HG03066 (cell line): ENCODE results near the gene AATK.

ENCODE experiments used
- ATAC-seq: cut with Tn5 transposase; IDR thresholded peaks from one replicate; pipeline ENCODE4 v1.9.1; 2021; ENCODE audit warnings: low read depth; ENCODE audit not compliant: unreplicated experiment

Gene AATK

GRCh38 chr17:81131486-81132196 lies 34.4 kb downstream of the AATK start:
- no peak for ATAC-seq

GRCh38 chr17:81130385-81131361 lies 35.3 kb downstream of the AATK start:
- no peak for ATAC-seq

DNA sequence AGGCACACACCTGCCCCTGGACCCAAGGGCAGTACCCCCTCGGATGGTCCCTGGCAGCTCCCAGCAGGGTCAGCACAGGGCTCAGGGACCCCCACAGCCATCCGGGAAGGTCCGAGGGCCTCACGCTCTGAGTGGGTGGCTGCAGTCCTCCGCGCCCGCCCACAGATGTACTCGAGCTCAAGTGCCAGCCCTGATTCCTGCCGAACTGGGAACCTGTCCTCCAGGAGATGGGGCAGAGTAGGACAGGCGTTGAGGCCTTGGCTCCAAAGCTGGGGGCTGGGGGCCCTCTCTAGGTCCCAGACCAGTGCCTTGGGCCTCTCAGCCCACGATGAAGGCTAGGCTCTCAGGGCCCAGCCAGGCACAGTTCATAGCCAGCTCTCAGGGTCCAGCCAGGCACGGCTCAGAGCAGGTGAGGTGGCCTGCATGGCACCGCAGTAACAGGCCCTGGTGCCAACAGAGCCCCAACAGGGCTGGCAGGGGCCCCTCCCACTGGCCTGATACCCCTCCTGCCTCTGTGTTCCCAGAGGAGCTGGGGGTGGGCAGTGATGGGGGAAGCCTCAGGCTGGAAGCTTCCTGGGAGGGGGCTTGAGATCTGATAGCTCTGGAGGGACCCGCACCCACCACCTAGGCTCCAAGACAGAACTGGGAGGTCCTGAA lies 36.2 kb downstream of the AATK start:
- ATAC-seq: no peak

- no peak for ATAC-seq
Observed at GRCh38 chr17:81129289-81129688, 36.7 kb downstream of the AATK start.

- no peak for ATAC-seq
Observed at GRCh38 chr17:81128774-81129173, 37.2 kb downstream of the AATK start.

DNA sequence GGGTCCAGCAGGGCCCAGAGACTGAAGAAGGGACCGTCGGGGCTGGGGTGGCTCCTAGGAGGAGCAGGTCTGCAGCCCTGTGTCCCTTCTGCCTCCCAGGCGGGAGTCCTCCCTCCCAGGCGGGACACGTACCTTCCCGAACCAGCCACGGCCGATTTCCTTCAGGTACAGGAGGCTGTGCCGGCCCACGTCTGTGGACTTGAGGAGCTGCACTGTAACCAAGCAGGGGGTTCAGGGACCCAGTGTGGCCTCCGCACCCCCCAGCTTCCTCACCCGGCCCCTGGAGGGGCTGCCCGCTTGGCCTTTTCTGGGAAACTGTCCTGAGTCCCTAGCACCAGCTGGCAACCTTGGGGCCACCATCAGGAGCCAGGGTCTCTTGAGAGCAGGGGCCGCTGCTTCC lies 37.7 kb downstream of the AATK start:
- no peak for ATAC-seq

- no peak for ATAC-seq
Observed at GRCh38 chr17:81127526-81128177, 38.4 kb downstream of the AATK start.

GRCh38 chr17:81127133-81127455 lies 38.9 kb downstream of the AATK start:
- no peak for ATAC-seq

DNA sequence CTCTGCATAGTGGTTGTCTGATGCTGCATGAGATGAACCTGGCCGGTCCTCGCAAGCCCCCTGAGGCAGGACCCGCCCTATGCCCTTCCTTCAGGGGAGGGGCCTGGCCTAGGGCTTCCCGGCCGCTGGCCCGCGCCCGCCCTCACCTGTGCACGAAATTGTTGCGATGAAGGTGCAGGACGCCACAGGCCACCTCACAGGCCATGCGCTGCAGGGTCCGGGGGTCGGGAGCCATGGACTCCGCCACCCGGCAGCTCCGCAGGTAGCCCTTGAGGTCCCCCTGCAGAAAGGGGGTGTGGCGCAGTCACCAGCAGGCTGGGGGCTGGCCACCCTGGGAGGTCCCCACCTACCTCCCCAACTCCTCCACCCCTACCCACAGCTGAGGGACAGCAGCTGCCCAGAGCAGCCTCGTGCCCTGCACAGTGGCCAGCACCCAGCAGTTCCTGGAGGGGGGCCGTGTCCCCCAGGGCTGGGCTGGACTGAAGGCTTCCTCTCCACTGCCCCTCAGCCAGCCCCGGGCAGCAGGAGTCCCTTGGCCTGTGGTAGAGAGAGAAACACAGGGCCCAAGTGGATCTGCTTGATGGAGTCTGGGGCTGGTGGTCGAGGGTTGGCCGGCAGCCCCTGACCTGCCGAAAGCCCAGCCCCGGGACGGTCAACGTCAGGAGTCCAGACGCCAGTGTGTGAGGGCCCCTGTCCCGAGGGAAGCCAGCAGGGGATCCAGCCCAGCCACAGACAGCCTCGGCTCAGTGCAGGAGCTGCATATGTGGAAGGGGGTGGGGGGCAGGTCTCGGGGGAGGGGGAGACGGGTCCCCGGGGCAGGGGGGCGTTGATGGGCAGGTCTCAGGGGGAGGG lies 39.5 kb downstream of the AATK start:
- ATAC-seq: no peak

GRCh38 chr17:81125573-81126081 lies 40.4 kb downstream of the AATK start:
- no peak for ATAC-seq

- ATAC-seq: no peak
Observed at GRCh38 chr17:81124377-81124776, 41.6 kb downstream of the AATK start.

DNA sequence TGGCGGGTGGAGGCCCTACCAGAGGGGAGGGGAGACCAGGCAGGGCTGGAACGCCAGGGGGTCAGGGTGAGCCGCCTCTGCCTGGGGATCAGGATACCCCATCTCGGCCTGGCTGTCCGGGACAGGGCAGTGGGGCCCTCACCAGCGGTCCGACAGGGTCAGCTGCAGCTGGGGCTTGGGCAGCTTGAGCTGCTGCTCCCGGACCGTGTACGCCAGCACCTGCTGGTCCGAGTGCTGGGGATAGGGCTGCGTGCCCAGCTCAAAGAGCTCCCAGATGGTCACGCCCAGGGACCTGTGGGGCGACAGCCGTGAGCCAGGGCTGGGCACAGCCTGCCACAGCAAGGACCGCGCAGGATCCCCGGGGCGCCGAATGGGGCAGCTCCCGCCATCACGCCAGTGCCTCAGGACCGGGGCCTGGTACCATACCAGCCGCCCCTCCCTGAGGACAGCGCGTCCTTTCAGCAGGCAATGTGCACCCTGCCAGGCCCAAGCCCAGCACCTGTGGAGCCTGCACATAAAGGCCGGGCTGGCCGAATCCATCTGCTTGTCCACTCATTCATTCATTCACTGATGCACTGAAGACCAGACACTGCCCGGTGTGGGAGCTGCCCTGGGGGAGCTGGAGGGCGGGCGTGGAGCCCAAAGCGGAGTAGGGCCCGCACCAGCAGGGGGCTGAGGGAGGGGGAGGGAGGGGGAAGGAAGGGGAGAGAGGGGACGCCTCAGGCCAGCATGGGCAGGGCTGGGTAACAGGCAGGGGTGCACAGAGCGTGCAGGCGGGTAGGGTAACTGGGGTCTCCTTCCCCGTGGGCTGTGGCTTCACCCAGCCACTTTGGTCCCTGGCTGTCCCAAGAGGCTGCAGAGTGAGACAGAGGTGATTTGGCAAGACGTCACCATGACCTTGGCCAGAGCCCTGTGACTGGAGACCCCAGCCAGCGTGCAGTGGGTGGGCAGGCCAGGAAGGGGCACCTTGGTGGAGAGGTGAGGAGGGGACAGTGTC lies 42.7 kb downstream of the AATK start:
- no peak for ATAC-seq

DNA sequence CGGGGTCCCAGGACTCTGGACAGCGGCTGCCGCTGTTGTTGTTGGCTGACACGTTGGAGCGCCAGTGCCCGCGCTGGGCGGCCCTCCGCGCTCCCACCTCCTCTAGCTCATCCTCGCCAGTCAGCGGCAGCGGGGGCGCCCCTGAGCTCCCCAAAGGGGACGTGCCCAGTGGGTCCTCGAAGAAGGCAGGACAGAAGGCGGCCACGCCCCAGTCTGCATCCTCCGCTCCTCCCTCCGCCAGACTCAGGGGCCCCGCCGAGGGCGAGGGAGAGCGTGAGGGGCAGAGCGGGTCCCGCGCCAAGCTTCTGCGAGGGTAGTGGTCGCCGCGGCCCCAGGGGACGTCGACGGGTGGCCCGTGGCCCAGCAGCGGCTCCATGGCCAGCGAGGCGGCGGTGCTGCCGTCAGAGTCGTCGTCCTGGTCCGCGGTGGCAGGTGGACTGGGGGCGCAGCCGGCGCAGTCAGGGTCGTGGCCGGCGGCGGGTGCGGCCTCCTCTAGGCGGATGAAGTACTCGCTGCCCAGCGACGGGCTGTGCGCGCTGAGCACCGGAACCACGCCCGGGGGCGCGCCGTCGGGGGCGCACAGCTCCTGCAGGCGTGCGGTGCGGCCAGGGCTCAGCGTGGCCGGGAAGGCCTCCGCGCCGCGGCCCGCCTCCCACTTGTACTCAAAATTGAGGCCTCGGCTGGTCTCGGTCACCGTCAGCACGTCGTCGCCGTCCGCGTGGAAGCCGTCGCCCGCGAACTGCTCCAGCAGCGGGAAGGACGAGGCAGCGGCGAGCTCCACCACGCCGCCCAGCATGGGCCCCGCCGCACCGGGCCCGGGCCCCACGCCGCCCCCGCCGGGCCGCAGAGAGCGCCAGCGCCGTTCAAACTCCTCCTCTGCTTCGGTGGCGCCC lies 43.9 kb downstream of the AATK start:
- ATAC-seq: no peak

GRCh38 chr17:81120695-81121621 lies 45.1 kb downstream of the AATK start:
- no peak for ATAC-seq

- ATAC-seq: no peak
Observed at GRCh38 chr17:81120149-81120484, 45.9 kb downstream of the AATK start.

- no peak for ATAC-seq
Observed at GRCh38 chr17:81119223-81120148, 46.5 kb downstream of the AATK start.
